Esophagus squamous epithelium (tissue), 4 donors: ENCODE data around the gene POU3F3.

Experiments used
- CTCF ChIP-seq, 6 experiments: fragments of 450-650 bp in 4 of 6; fragments of 200-600 bp in 2 of 6; sonication (generic) in 2 of 6; IDR thresholded peaks; one replicate each; pipeline ENCODE4 v1.5.1; 2016 to 2019; ENCODE audit warnings: antibody characterized with exemption in 6 of 6, mild to moderate bottlenecking in 4 of 6, moderate library complexity in 4 of 6
- POLR2A ChIP-seq, 4 donors: fragments of 450-650 bp; IDR thresholded peaks; one replicate each; pipeline ENCODE4 v1.6.1; 2017; ENCODE audit warnings: antibody characterized with exemption in 4 of 4, mild to moderate bottlenecking in 4 of 4, moderate library complexity in 3 of 4

- TF ChIP-seq CTCF (IDR thresholded peaks at IDR 0.05) (no peak), POLR2A (IDR thresholded peaks at IDR 0.05) (no peak)
Observed at GRCh38 chr2:104859766-104860450, 6.0 kb downstream of the POU3F3 start.
